Measurements from ENCODE around the gene USP44. TPM values are rescaled to one million over a fixed set of nuclear protein-coding genes. Genes with fewer than 3 reads are reported as not detected.

USP44 gene
- total and polyA plus RNA-seq, 2 of the 13 experiments (the other 11 are each of a cell fraction or from before 2014, with no cell fraction given), result 0.05 to 0.07 TPM

DNA sequence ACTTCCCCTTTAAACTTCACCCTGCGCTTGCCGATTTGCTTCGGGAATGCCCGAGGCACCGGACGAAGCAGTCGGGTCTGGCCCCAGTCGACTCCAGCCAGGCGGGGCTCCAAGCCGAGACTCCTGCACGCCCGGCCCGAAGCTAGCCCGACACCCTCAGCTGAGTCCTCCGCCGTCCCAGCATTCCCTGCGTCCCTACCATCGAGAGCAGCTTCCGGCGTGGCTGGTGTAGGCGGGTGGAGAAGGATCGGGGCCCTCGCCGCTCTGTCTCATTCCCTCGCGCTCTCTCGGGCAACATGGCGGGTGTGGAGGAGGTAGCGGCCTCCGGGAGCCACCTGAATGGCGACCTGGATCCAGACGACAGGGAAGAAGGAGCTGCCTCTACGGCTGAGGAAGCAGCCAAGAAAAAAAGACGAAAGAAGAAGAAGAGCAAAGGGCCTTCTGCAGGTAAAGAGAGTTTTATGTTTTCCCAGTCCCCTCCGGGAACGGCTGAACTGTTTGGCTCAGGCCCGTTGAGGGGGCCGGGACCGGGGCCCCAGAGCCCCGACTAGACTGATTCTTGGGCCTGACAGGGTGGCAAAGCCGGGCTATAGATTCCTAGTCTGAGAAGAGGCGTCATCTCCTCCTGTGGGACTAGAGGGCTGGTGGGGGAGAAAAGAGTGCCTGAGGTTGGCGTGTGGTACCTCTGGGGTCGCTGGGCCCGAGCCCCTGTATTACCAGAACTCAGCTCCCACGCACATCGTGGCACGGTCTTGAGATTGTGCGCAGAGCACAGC lies 77.2 kb downstream of the USP44 start, which contains the start of gene METAP2 (continued):
- TF ChIP-seq, protein P1, sequence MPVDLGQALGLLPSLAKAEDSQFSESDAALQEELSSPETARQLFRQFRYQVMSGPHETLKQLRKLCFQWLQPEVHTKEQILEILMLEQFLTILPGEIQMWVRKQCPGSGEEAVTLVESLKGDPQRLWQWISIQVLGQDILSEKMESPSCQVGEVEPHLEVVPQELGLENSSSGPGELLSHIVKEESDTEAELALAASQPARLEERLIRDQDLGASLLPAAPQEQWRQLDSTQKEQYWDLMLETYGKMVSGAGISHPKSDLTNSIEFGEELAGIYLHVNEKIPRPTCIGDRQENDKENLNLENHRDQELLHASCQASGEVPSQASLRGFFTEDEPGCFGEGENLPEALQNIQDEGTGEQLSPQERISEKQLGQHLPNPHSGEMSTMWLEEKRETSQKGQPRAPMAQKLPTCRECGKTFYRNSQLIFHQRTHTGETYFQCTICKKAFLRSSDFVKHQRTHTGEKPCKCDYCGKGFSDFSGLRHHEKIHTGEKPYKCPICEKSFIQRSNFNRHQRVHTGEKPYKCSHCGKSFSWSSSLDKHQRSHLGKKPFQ (CRISPR knock-in tag; IDR thresholded peaks at IDR 0.05; ENCODE audit: insufficient replicate concordance), result peak; percentile 91
- peak; percentile 77; the same call in 1 of the 2 replicates for TF ChIP-seq KLF11 (CRISPR knock-in tag; IDR thresholded peaks at IDR 0.05)
- TF ChIP-seq, protein P2, sequence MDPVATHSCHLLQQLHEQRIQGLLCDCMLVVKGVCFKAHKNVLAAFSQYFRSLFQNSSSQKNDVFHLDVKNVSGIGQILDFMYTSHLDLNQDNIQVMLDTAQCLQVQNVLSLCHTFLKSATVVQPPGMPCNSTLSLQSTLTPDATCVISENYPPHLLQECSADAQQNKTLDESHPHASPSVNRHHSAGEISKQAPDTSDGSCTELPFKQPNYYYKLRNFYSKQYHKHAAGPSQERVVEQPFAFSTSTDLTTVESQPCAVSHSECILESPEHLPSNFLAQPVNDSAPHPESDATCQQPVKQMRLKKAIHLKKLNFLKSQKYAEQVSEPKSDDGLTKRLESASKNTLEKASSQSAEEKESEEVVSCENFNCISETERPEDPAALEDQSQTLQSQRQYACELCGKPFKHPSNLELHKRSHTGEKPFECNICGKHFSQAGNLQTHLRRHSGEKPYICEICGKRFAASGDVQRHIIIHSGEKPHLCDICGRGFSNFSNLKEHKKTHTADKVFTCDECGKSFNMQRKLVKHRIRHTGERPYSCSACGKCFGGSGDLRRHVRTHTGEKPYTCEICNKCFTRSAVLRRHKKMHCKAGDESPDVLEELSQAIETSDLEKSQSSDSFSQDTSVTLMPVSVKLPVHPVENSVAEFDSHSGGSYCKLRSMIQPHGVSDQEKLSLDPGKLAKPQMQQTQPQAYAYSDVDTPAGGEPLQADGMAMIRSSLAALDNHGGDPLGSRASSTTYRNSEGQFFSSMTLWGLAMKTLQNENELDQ (CRISPR knock-in tag; IDR thresholded peaks at IDR 0.05; ENCODE audit: borderline replicate concordance), result peak; percentile 86; the same call in 1 of the 2 replicates
- no peak for TF ChIP-seq ATF7 (IDR thresholded peaks at IDR 0.05)
- TF ChIP-seq ATF7 (CRISPR knock-in tag; IDR thresholded peaks at IDR 0.05), result no peak; the same call in 1 of the 2 replicates
- TF ChIP-seq ZC3H4 (CRISPR knock-in tag; IDR thresholded peaks at IDR 0.05; ENCODE audit: borderline replicate concordance), result no peak
- TF ChIP-seq, protein P3, sequence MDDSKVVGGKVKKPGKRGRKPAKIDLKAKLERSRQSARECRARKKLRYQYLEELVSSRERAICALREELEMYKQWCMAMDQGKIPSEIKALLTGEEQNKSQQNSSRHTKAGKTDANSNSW (CRISPR knock-in tag; IDR thresholded peaks at IDR 0.05; ENCODE audit: borderline replicate concordance), result no peak
- TF ChIP-seq, protein P4, sequence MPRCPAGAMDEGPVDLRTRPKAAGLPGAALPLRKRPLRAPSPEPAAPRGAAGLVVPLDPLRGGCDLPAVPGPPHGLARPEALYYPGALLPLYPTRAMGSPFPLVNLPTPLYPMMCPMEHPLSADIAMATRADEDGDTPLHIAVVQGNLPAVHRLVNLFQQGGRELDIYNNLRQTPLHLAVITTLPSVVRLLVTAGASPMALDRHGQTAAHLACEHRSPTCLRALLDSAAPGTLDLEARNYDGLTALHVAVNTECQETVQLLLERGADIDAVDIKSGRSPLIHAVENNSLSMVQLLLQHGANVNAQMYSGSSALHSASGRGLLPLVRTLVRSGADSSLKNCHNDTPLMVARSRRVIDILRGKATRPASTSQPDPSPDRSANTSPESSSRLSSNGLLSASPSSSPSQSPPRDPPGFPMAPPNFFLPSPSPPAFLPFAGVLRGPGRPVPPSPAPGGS (CRISPR knock-in tag; IDR thresholded peaks at IDR 0.05), result no peak; the same call in 1 of the 2 replicates
- no peak; the same call in 1 of the 2 replicates for TF ChIP-seq GFI1 (CRISPR knock-in tag; IDR thresholded peaks at IDR 0.05; ENCODE audit: borderline replicate concordance)
- TF ChIP-seq ZNF841 (CRISPR knock-in tag; IDR thresholded peaks at IDR 0.05; ENCODE audit: borderline replicate concordance), result no peak
- TF ChIP-seq, protein P5, sequence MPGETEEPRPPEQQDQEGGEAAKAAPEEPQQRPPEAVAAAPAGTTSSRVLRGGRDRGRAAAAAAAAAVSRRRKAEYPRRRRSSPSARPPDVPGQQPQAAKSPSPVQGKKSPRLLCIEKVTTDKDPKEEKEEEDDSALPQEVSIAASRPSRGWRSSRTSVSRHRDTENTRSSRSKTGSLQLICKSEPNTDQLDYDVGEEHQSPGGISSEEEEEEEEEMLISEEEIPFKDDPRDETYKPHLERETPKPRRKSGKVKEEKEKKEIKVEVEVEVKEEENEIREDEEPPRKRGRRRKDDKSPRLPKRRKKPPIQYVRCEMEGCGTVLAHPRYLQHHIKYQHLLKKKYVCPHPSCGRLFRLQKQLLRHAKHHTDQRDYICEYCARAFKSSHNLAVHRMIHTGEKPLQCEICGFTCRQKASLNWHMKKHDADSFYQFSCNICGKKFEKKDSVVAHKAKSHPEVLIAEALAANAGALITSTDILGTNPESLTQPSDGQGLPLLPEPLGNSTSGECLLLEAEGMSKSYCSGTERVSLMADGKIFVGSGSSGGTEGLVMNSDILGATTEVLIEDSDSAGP (CRISPR knock-in tag; IDR thresholded peaks at IDR 0.05; ENCODE audit: borderline replicate concordance), result peak; percentile 98
- TF ChIP-seq THYN1 (CRISPR knock-in tag; IDR thresholded peaks at IDR 0.05; ENCODE audit: borderline replicate concordance, low read depth), result 0 out of 2 replicates have a peak, but pooled peaks have one; percentile 43
- no peak; the same call in 1 of the 2 replicates for TF ChIP-seq DNMT3B (CRISPR knock-in tag; conservative IDR thresholded peaks at IDR 0.05)
- TF ChIP-seq CBX1 (IDR thresholded peaks at IDR 0.05; ENCODE audit: low read depth), result peak; percentile 66
- TF ChIP-seq, protein P6, sequence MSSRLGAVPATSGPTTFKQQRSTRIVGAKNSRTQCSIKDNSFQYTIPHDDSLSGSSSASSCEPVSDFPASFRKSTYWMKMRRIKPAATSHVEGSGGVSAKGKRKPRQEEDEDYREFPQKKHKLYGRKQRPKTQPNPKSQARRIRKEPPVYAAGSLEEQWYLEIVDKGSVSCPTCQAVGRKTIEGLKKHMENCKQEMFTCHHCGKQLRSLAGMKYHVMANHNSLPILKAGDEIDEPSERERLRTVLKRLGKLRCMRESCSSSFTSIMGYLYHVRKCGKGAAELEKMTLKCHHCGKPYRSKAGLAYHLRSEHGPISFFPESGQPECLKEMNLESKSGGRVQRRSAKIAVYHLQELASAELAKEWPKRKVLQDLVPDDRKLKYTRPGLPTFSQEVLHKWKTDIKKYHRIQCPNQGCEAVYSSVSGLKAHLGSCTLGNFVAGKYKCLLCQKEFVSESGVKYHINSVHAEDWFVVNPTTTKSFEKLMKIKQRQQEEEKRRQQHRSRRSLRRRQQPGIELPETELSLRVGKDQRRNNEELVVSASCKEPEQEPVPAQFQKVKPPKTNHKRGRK (CRISPR knock-in tag; IDR thresholded peaks at IDR 0.05), result peak; percentile 33; the same call in 1 of the 2 replicates
- TF ChIP-seq FOXA3 (CRISPR knock-in tag; IDR thresholded peaks at IDR 0.05), result peak; percentile 75
- TF ChIP-seq ZFP82 (CRISPR knock-in tag; IDR thresholded peaks at IDR 0.05; ENCODE audit: borderline replicate concordance), result no peak; the same call in 1 of the 2 replicates
- peak; percentile 88; the same call in 1 of the 2 replicates for TF ChIP-seq ZNF558 (CRISPR knock-in tag; IDR thresholded peaks at IDR 0.05; ENCODE audit: borderline replicate concordance)
- TF ChIP-seq ZNF572 (CRISPR knock-in tag; IDR thresholded peaks at IDR 0.05), result no peak

Measured in HepG2 (cell line).